ENCODE results near the gene TAP2. TPM values are rescaled to one million over a fixed set of nuclear protein-coding genes. Genes with fewer than 3 reads are reported as not detected.
A peak's percentile ranks its signal among the peaks of the same experiment; 100 is the strongest.

Gene TAP2
- total RNA-seq, 1 experiment from 2014 or later: 59.9 TPM

GRCh38 chr6:32825966-32826365 is 12.6 kb downstream of the TAP2 start:
- Histone ChIP-seq H3K79me2 (ENCODE audit: insufficient read depth, low read length) (no peaks in the 10 kb centered on the region), H3K9me3 (ENCODE audit: control insufficient read depth in 1 of 2, insufficient read depth in 1 of 2, low read depth in 1 of 2, low read length in 2 of 2) (no peaks in the 10 kb centered on the region), H3K9ac (ENCODE audit: low read length) (no peak overlapping the region), H3K27me3 (ENCODE audit: insufficient read depth, low read length) (no peaks in the 10 kb centered on the region), H3K4me2 (ENCODE audit: low read length) (no peak overlapping the region), H3K4me3 (replicated peaks in 1 of 2; ENCODE audit: low read depth in 1 of 2, low read length in 2 of 2) (no peak overlapping the region), H2AFZ (ENCODE audit: low read depth, low read length, poor library complexity, severe bottlenecking) (no peak overlapping the region), H3K9me2 (ENCODE audit: insufficient read depth) (no peaks in the 10 kb centered on the region), H3K27ac (ENCODE audit: low read depth, low read length) (no peak overlapping the region), H3K36me3 (ENCODE audit: control insufficient read depth in 1 of 2, insufficient read depth in 2 of 2, low read length in 2 of 2) (peaks cover 8 to 12% of the 10 kb centered on the region in 2 experiments; a peak in 2 of 4 replicates), H3K4me1 (ENCODE audit: control insufficient read depth in 1 of 2, insufficient read depth in 2 of 2, low read length in 2 of 2) (no peaks in the 10 kb centered on the region), H4K20me1 (ENCODE audit: insufficient read depth) (no peaks in the 10 kb centered on the region)
- ATAC-seq (peak; percentile 52), DNase-seq (ENCODE audit: low read depth, low spot score) (no peak)
- intact Hi-C loops (cut with micrococcal nuclease): loop anchor here (1.0 kb wide), 1 partner anchor 42 kb away; no protein-coding TSS in a partner anchor
- BruUV-seq (replicated peaks): no TSS peak
- RAD21 ChIA-PET (ENCODE audit: low non-redundant PET in 1 of 2, low total read pairs in 2 of 2, uncharacterized antibody in 2 of 2, unreplicated experiment in 2 of 2): interaction anchor here (0.8 to 1.5 kb wide), 3 partner anchors 12 to 42 kb away, joined by 3 to 6 read pairs (median 3); partner anchors contain the start of gene TAP2 (in 1 of the 2)
- CTCF ChIA-PET: interaction anchor here (0.7 to 6.3 kb wide), 12 partner anchors 13 to 158 kb away, joined by 3 to 55 read pairs (median 4); partner anchors contain the start of genes HLA-DMA, PSMB9, TAP1 and TAP2
- TF ChIP-seq MAX (IDR thresholded peaks at IDR 0.05) (no peak), EGR1 (IDR thresholded peaks at IDR 0.05; ENCODE audit: low read depth) (no peak), ZNF274 (IDR thresholded peaks at IDR 0.05; ENCODE audit: low read depth, low read length) (no peak), YY1 (IDR thresholded peaks at IDR 0.05; ENCODE audit: extremely low read depth, insufficient replicate concordance, low read depth, low read length) (no peak), ZBTB33 (IDR thresholded peaks at IDR 0.05; ENCODE audit: extremely low read depth, insufficient replicate concordance, low read length) (no peak), CBX3 (IDR thresholded peaks at IDR 0.05; ENCODE audit: low read depth) (no peak), POLR2A (IDR thresholded peaks at IDR 0.05; ENCODE audit: borderline replicate concordance, extremely low read depth, insufficient read depth, insufficient read length) (no peak), TCF7L2 (IDR thresholded peaks at IDR 0.05; ENCODE audit: borderline replicate concordance, extremely low read depth, insufficient read depth, insufficient read length) (no peak), RAD21 (IDR thresholded peaks at IDR 0.05; ENCODE audit: low read depth) (peak; percentile 71), EZH2phosphoT487 (IDR thresholded peaks at IDR 0.05; ENCODE audit: borderline replicate concordance) (no peak), ELF1 (IDR thresholded peaks at IDR 0.05; ENCODE audit: borderline replicate concordance, low read depth) (no peak), ZFX (IDR thresholded peaks at IDR 0.05) (no peak), FOSL1 (IDR thresholded peaks at IDR 0.05; ENCODE audit: low read depth) (no peak), REST (IDR thresholded peaks at IDR 0.05; ENCODE audit: low read depth) (no peak), EZH2 (IDR thresholded peaks at IDR 0.05) (no peak), CTCF (IDR thresholded peaks at IDR 0.05 in 2 of 3, conservative IDR thresholded peaks at IDR 0.05 in 1 of 3; ENCODE audit: borderline replicate concordance in 1 of 3, insufficient read depth in 1 of 3, low read depth in 2 of 3, low read length in 2 of 3) (peak; percentile 27 to 44 (median 34); a peak in 4 of 6 replicates), JUND (IDR thresholded peaks at IDR 0.05) (no peak)
- POLR2A ChIA-PET: interaction anchor here (1.3 kb wide), 1 partner anchor 9 kb away, joined by 3 read pairs; the partner anchor contains the start of gene HLA-DOB

Measured in HCT116 (cell line).